Upper lobe of left lung (tissue), 4 donors: ENCODE measurements around the gene KNL1.

Experiments used
- CTCF ChIP-seq, 6 experiments: fragments of 450-650 bp in 4 of 6; fragments of 200-600 bp in 2 of 6; sonication (generic) in 2 of 6; IDR thresholded peaks; one replicate each; pipeline ENCODE4 v1.5.1; 2016 to 2019; ENCODE audit warnings: antibody characterized with exemption in 6 of 6
- POLR2A ChIP-seq, 4 donors: fragments of 450-650 bp; IDR thresholded peaks; one replicate each; pipeline ENCODE4 v1.5.1; 2016 to 2017; ENCODE audit warnings: antibody characterized with exemption in 4 of 4, mild to moderate bottlenecking in 2 of 4
- POLR2AphosphoS5 ChIP-seq, 2 donors: sonication (generic); formaldehyde crosslinking; IDR thresholded peaks; one replicate each; pipeline ENCODE4 v1.5.1; 2017; ENCODE audit warnings: antibody characterized with exemption in 2 of 2

- TF ChIP-seq POLR2A (IDR thresholded peaks at IDR 0.05) (no peak), POLR2AphosphoS5 (IDR thresholded peaks at IDR 0.05) (no peak), CTCF (IDR thresholded peaks at IDR 0.05) (no peak)
Measured at GRCh38 chr15:40598672-40599071, 4.6 kb downstream of the KNL1 start.
